Right atrium auricular region (tissue), 2 donors: ENCODE measurements around the gene SCFD2. TPM values are rescaled to one million over a fixed set of nuclear protein-coding genes. Genes with fewer than 3 reads are reported as not detected.

Source experiments
- DNase-seq: peaks from one replicate; pipeline ENCODE4 v3.0.0-alpha.2; 2019; ENCODE audit warnings: low spot score
- H3K27ac ChIP-seq, 2 donors: fragments of 200-600 bp; sonication (generic); 1 replicate in 1 of 2; 2 replicates in 1 of 2; pipeline ENCODE4 v1.5.1; 2016 to 2019
- H3K27me3 ChIP-seq, 2 donors: fragments of 200-600 bp; sonication (generic); one replicate each; pipeline versions ENCODE4 v1.5.1 to v1.6.0; 2017 to 2019
- H3K36me3 ChIP-seq: fragments of 200-600 bp; sonication (generic); one replicate; pipeline ENCODE4 v1.5.1; 2016
- H3K4me1 ChIP-seq, 2 donors: fragments of 200-600 bp; sonication (generic); one replicate each; pipeline versions ENCODE4 v1.5.1 to v1.6.0; 2017 to 2019
- H3K4me3 ChIP-seq, 2 donors: fragments of 200-600 bp; sonication (generic); 1 replicate in 1 of 2; 2 replicates in 1 of 2; pipeline ENCODE4 v1.5.1; 2017 to 2019; ENCODE audit warnings: mild to moderate bottlenecking in 1 of 2, moderate library complexity in 1 of 2
- H3K9me3 ChIP-seq, 2 donors: fragments of 200-600 bp; sonication (generic); one replicate each; pipeline ENCODE4 v1.5.1; 2019
- total RNA-seq, 2 donors: library from RNA; depleted of rRNA; stranded (reverse); fragments of >200 nt; gene quantifications; one replicate each; pipeline ENCODE4 v1.1.0, GENCODE V29; 2016
- TF ChIP-seq, protein P1 (sequence below), 2 donors: fragments of 200-600 bp; sonication (generic); IDR thresholded peaks; one replicate each; pipeline ENCODE4 v1.5.1; 2019; ENCODE audit warnings: antibody characterized with exemption in 2 of 2

SCFD2 gene
- total RNA-seq, 2 donors from 2014 or later, result 8.1 to 9.4 TPM

DNA sequence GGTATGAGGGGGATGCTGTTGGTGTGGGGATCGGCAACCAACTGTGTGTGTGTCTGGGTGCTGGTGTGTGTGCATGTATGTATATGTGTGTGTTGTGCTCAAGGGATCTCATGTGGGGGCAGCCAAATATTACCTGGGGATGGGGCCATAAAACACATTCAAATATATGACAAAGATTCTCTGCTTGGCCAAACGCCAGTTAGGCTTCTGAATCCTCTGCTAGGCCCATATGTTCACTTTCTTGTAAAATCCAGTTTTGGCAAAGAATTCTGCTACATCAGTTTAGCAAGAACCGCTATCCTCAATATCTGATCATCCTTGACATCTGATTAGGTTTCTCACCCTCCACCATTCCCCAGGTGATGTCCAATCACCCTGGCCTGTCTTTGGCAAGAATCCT is 397.2 kb downstream of the SCFD2 start:
- DNase-seq, result no peak
- Histone ChIP-seq H3K27ac (no peak overlapping the region), H3K4me1 (peaks cover 0 to 7% of the 10 kb centered on the region in 2 donors), H3K9me3 (no peaks in the 10 kb centered on the region), H3K36me3 (no peaks in the 10 kb centered on the region), H3K27me3 (no peaks in the 10 kb centered on the region), H3K4me3 (no peak overlapping the region)
- TF ChIP-seq, protein P1, sequence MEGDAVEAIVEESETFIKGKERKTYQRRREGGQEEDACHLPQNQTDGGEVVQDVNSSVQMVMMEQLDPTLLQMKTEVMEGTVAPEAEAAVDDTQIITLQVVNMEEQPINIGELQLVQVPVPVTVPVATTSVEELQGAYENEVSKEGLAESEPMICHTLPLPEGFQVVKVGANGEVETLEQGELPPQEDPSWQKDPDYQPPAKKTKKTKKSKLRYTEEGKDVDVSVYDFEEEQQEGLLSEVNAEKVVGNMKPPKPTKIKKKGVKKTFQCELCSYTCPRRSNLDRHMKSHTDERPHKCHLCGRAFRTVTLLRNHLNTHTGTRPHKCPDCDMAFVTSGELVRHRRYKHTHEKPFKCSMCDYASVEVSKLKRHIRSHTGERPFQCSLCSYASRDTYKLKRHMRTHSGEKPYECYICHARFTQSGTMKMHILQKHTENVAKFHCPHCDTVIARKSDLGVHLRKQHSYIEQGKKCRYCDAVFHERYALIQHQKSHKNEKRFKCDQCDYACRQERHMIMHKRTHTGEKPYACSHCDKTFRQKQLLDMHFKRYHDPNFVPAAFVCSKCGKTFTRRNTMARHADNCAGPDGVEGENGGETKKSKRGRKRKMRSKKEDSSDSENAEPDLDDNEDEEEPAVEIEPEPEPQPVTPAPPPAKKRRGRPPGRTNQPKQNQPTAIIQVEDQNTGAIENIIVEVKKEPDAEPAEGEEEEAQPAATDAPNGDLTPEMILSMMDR (IDR thresholded peaks at IDR 0.05), result no peak

DNA sequence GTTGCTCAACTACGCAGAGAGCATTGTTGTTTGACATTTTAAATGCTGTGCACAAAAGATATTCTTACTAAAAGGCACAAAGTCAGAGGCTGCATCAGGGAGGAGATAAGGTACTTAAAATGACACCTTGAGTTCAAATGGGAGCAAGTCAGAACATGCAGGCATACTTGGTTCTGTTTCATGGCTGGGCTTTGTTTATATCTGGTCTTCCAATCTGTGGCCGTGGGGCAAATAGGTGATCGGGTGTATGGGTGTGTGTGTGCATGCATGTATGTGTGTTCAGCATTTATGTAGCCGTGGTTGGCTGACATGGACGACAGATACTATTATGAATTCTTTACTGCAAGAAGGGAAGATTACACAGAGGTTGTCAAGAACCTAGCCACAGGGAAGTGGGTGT is 397.6 kb downstream of the SCFD2 start:
- Histone ChIP-seq H3K4me1 (peaks cover 0 to 9% of the 10 kb centered on the region in 2 donors), H3K27ac (no peak overlapping the region), H3K36me3 (no peaks in the 10 kb centered on the region), H3K27me3 (no peaks in the 10 kb centered on the region), H3K4me3 (no peak overlapping the region), H3K9me3 (no peaks in the 10 kb centered on the region)
- TF ChIP-seq, protein P1 (IDR thresholded peaks at IDR 0.05), result no peak
- no peak for DNase-seq

DNA sequence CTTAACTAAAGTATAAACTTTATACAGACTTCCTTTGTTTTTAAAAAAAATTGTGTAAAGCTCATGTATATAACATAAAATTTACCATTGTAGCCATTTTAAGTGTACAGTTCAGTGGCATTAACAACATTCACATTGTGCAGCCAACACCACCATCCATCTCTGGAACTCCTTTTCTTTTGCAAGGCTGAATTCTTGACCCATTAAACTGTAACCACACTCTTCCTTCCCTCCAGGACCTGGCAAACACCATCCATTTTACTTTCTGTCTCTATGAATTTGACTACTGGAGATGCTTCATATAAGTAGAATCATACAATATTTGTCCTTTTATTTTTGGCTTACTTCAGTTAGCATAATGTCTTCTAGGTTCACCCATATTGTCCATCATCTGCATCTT is 399.1 kb downstream of the SCFD2 start:
- Histone ChIP-seq H3K27me3 (no peaks in the 10 kb centered on the region), H3K9me3 (no peaks in the 10 kb centered on the region), H3K4me1 (peaks cover 0 to 9% of the 10 kb centered on the region in 2 donors), H3K4me3 (no peak overlapping the region), H3K27ac (no peak overlapping the region), H3K36me3 (no peaks in the 10 kb centered on the region)
- TF ChIP-seq, protein P1 (IDR thresholded peaks at IDR 0.05), result no peak
- DNase-seq, result no peak

DNA sequence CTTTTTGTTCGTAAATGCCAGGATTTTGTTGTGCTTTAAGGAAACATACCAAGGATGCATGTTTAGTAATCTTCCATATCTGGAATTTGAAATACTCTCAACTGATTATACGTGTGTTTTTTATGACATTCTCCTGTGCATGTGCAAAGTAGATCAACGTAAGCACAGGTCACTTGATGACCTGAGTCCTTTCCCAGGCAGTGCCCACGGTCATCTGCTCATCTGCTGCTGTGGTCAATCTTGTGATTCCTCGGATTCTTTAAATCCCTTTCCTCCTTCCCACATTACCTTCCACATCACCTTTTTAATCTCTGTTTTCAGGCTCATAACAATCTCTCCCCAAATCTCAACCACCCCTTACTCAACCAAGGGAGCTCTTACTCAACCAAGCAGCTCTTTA is 399.7 kb downstream of the SCFD2 start:
- DNase-seq, result no peak
- H3K4me3 ChIP-seq, result no peak overlapping the region
- no peaks in the 10 kb centered on the region for H3K36me3 ChIP-seq
- no peak overlapping the region for H3K27ac ChIP-seq
- no peaks in the 10 kb centered on the region for H3K27me3 ChIP-seq
- TF ChIP-seq, protein P1 (IDR thresholded peaks at IDR 0.05), result no peak
- H3K4me1 ChIP-seq, result peaks cover 0 to 9% of the 10 kb centered on the region in 2 donors
- no peaks in the 10 kb centered on the region for H3K9me3 ChIP-seq

DNA sequence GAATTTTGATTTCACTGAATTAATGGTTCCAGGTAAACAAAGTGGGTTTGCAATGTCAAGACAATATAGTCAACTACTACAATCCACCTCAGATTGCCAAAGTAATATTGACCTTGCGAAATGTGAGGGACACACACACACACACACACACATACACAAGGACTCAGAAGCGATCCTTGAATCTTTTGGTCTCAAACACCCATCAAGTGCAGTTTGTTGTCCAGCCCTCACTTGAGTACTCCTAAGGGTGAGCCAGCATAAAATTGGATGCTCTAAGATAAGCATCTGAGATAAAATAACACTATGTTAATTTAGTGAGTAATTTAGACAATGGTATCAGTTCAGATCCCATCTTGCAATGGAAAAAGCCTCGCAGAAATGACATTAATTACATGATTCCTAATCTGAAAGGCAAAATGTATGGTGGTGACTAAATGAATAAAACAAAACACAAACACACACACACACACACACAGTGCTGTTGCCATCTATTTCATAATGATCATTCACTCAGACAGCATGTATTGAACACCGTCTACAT is 401.2 kb downstream of the SCFD2 start:
- Histone ChIP-seq H3K9me3 (no peaks in the 10 kb centered on the region), H3K4me1 (peaks cover 0 to 9% of the 10 kb centered on the region in 2 donors), H3K4me3 (no peak overlapping the region), H3K27ac (no peak overlapping the region), H3K36me3 (no peaks in the 10 kb centered on the region), H3K27me3 (no peaks in the 10 kb centered on the region)
- DNase-seq, result no peak
- TF ChIP-seq, protein P1 (IDR thresholded peaks at IDR 0.05), result no peak

DNA sequence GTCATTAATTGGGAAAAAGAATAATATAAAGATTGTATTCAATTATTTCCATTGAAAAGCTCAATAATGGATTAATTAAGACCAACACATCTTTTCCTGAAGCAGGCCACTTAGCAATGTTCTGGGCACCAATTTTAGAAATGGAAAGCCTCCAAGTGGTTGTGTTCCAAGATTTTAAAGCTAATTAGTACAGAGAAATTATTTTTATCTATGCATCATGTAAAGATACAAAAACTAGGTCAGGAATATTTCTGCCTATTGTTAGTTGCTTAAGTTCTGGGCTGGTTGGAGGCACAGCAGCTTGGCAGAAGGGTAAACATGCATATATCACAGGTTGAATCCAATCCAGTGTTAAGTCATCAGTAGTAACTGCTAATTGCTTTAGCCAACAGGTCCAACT is 401.9 kb downstream of the SCFD2 start:
- no peak for DNase-seq
- Histone ChIP-seq H3K9me3 (no peaks in the 10 kb centered on the region), H3K27ac (no peak overlapping the region), H3K27me3 (no peaks in the 10 kb centered on the region), H3K4me3 (no peak overlapping the region), H3K4me1 (peaks cover 0 to 9% of the 10 kb centered on the region in 2 donors), H3K36me3 (no peaks in the 10 kb centered on the region)
- TF ChIP-seq, protein P1 (IDR thresholded peaks at IDR 0.05), result no peak
